Neural cell (in vitro differentiated cells): ENCODE data around the gene SPACA6. TPM values are rescaled to one million over a fixed set of nuclear protein-coding genes. Genes with fewer than 3 reads are reported as not detected.

Experiments used
- H2AFZ ChIP-seq: fragments of 200-600, 300-800 bp; sonication (generic), shearing (Covaris generic); 2 replicates; pipeline ENCODE4 v1.6.0; 2014; ENCODE audit warnings: low read depth, mild to moderate bottlenecking, antibody characterized with exemption, low read length, moderate library complexity
- H3F3A ChIP-seq: fragments of 200-600 bp; shearing (Covaris generic); 2 replicates; pipeline ENCODE4 v1.6.1; 2016; ENCODE audit warnings: mild to moderate bottlenecking, moderate library complexity, mixed read lengths, antibody characterized with exemption, low read length; ENCODE audit not compliant: insufficient read depth, poor library complexity, severe bottlenecking
- H3K27ac ChIP-seq: fragments of 200-600, 300-800 bp; sonication (generic), shearing (Covaris generic); 2 replicates; pipeline ENCODE4 v1.5.1; 2014; ENCODE audit warnings: mild to moderate bottlenecking, low read length, moderate library complexity
- H3K27me3 ChIP-seq: fragments of 300-800, 200-600 bp; sonication (generic), shearing (Covaris generic); 2 replicates; pipeline ENCODE4 v1.6.0; 2014; ENCODE audit warnings: mild to moderate bottlenecking, low read depth, low read length, moderate library complexity; ENCODE audit not compliant: insufficient read depth
- H3K36me3 ChIP-seq: fragments of 300-800, 200-600 bp; sonication (generic), shearing (Covaris generic); 2 replicates; pipeline ENCODE4 v1.5.1; 2014; ENCODE audit warnings: mild to moderate bottlenecking, antibody characterized with exemption, low read length, moderate library complexity; ENCODE audit not compliant: insufficient read depth
- H3K4me2 ChIP-seq: fragments of 300-800, 200-600 bp; sonication (generic), shearing (Covaris generic); 2 replicates; pipeline ENCODE4 v1.6.0; 2014; ENCODE audit warnings: mild to moderate bottlenecking, low read length
- H3K4me3 ChIP-seq: fragments of 300-800, 200-600 bp; sonication (generic), shearing (Covaris generic); 2 replicates; pipeline ENCODE4 v1.5.1; 2014; ENCODE audit warnings: mild to moderate bottlenecking, low read length, moderate library complexity
- H3K79me2 ChIP-seq: fragments of 200-600 bp; shearing (Covaris generic); replicated peaks from 2 replicates; pipeline ENCODE4 v1.6.0; 2014; ENCODE audit warnings: mild to moderate bottlenecking, low read length, moderate library complexity; ENCODE audit not compliant: insufficient read depth
- H3K9ac ChIP-seq: fragments of 300-800, 200-600 bp; sonication (generic), shearing (Covaris generic); 2 replicates; pipeline ENCODE4 v1.6.1; 2016; ENCODE audit warnings: mild to moderate bottlenecking, low read length, mixed read lengths
- H3K9me2 ChIP-seq: fragments of 200-600 bp; shearing (Covaris generic); 2 replicates; pipeline ENCODE4 v1.6.1; 2016; ENCODE audit warnings: mild to moderate bottlenecking, low read length, mixed read lengths; ENCODE audit not compliant: insufficient read depth
- H3K9me3 ChIP-seq: fragments of 200-600, 300-800 bp; sonication (generic), shearing (Covaris generic); 2 replicates; pipeline ENCODE4 v1.6.1; 2016; ENCODE audit warnings: mild to moderate bottlenecking, mixed run types, low read length, moderate library complexity, mixed read lengths
- H4K20me1 ChIP-seq: fragments of 200-600 bp; shearing (Covaris generic); 2 replicates; pipeline ENCODE4 v1.6.1; 2016; ENCODE audit warnings: mild to moderate bottlenecking, mixed run types; ENCODE audit not compliant: insufficient read depth
- CTCF ChIP-seq: fragments of 450-650 bp; IDR thresholded peaks from 2 replicates; pipeline ENCODE4 v1.5.1; 2014; ENCODE audit warnings: antibody characterized with exemption, mild to moderate bottlenecking, moderate library complexity; ENCODE audit not compliant: poor library complexity, severe bottlenecking
- EZH2 ChIP-seq: fragments of 200-600, 300-800 bp; shearing (Covaris generic), sonication (generic); IDR thresholded peaks from 2 replicates; pipeline ENCODE4 v1.6.1; 2014; ENCODE audit warnings: antibody characterized with exemption, low read length, borderline replicate concordance, mild to moderate bottlenecking; ENCODE audit not compliant: insufficient read depth, poor library complexity, severe bottlenecking
- RAD21 ChIP-seq: fragments of 450-650 bp; conservative IDR thresholded peaks from 2 replicates; pipeline ENCODE4 v1.6.1; 2014; ENCODE audit warnings: antibody characterized with exemption, mild to moderate bottlenecking, moderate library complexity
- REST ChIP-seq: IDR thresholded peaks from 2 replicates; pipeline ENCODE4 v1.6.1; 2012; ENCODE audit warnings: borderline replicate concordance
- SMC3 ChIP-seq: fragments of 450-650 bp; conservative IDR thresholded peaks from 2 replicates; pipeline ENCODE4 v1.6.1; 2014; ENCODE audit warnings: antibody characterized with exemption, mild to moderate bottlenecking, moderate library complexity; ENCODE audit not compliant: poor library complexity
- TAF1 ChIP-seq: IDR thresholded peaks from 2 replicates; pipeline ENCODE4 v1.6.1; 2012; ENCODE audit warnings: low read depth
- polyA plus RNA-seq: library from polyadenylated mRNA; depleted of rRNA; stranded (reverse); fragments of >200 nt; gene quantifications from 2 replicates; pipeline ENCODE4 v1.2.3, GENCODE V29; 2014
- small RNA-seq, 3 experiments: library from RNA; depleted of rRNA; stranded (forward); fragments of <200 nt; gene quantifications; one replicate each; pipeline ENCODE3, GENCODE V24; 2012

The SPACA6 gene
- polyA plus RNA-seq, 1 donor from 2014 or later = 5.2 TPM

- Histone ChIP-seq H3K4me3 (no peak overlapping the region), H3K27me3 (no peaks in the 10 kb centered on the region), H3K79me2 (no peaks in the 10 kb centered on the region), H3K4me2 (no peak overlapping the region), H3K27ac (no peak overlapping the region), H3K36me3 (no peaks in the 10 kb centered on the region), H2AFZ (no peak overlapping the region), H3K9me3 (no peaks in the 10 kb centered on the region), H3F3A (no peaks in the 10 kb centered on the region), H3K9me2 (no peaks in the 10 kb centered on the region), H3K9ac (no peak overlapping the region), H4K20me1 (no peaks in the 10 kb centered on the region)
- no peak for TF ChIP-seq EZH2
- TF ChIP-seq REST = no peak
- no peak for TF ChIP-seq CTCF
- no peak for TF ChIP-seq RAD21
- no peak for TF ChIP-seq SMC3
These were observed 61.0 kb downstream of the SPACA6 start for GRCh38 chr19:51754109-51754508.

- Histone ChIP-seq H3K36me3 (no peaks in the 10 kb centered on the region), H3K4me2 (no peak overlapping the region), H3K9me2 (no peaks in the 10 kb centered on the region), H2AFZ (no peak overlapping the region), H3K4me3 (no peak overlapping the region), H3K9me3 (no peaks in the 10 kb centered on the region), H3K79me2 (no peaks in the 10 kb centered on the region), H3F3A (no peaks in the 10 kb centered on the region), H4K20me1 (no peaks in the 10 kb centered on the region), H3K27ac (no peak overlapping the region), H3K27me3 (no peaks in the 10 kb centered on the region), H3K9ac (no peak overlapping the region)
- TF ChIP-seq CTCF (no peak), TAF1 (no peak)
These were observed 61.6 kb downstream of the SPACA6 start for GRCh38 chr19:51754770-51755169.

Small RNA genes lying within 50 kb of the gene (small RNA-seq; reads per million reads assigned to genes)
- gene AC018755.2 (0 reads per million in 3 experiments), gene MIR125A (0 reads per million in 3 experiments), gene MIR99B (0.26 to 1.9 (median 0.29) reads per million in 3 experiments), gene MIRLET7E (0 reads per million in 3 experiments)

Other genes starting within 250 kb of the SPACA6 start
- gene SIGLEC8, start 234.9 kb upstream of the SPACA6 start, polyA plus RNA-seq = not detected in 2 replicates
- gene CEACAM18, start 214.8 kb upstream of the SPACA6 start, polyA plus RNA-seq = not detected in 2 replicates
- gene SIGLEC12, start 191.5 kb upstream of the SPACA6 start, polyA plus RNA-seq = not detected in 2 replicates
- not detected in 2 replicates for gene SIGLEC6, start 161.7 kb upstream of the SPACA6 start, polyA plus RNA-seq
- 10.9 and 20.6 TPM in 2 replicates for gene ZNF175, start 122.0 kb upstream of the SPACA6 start, polyA plus RNA-seq
- gene SIGLEC5, start 62.9 kb upstream of the SPACA6 start, polyA plus RNA-seq = not detected in 2 replicates
- not detected in 2 replicates for gene SIGLEC14, start 46.5 kb upstream of the SPACA6 start, polyA plus RNA-seq
- gene HAS1, start 30.7 kb downstream of the SPACA6 start, polyA plus RNA-seq = 0.30 TPM in 1 of 2 replicates, not detected in the other
- not detected in 2 replicates for gene FPR1, start 58.5 kb downstream of the SPACA6 start, polyA plus RNA-seq
- not detected in 2 replicates for gene FPR2, start 67.8 kb downstream of the SPACA6 start, polyA plus RNA-seq
- gene FPR3, start 101.8 kb downstream of the SPACA6 start, polyA plus RNA-seq = not detected in 2 replicates
- 44.0 and 54.1 TPM in 2 replicates for gene ZNF577, start 194.6 kb downstream of the SPACA6 start, polyA plus RNA-seq
- 19.8 and 23.8 TPM in 2 replicates for gene ZNF649, start 211.7 kb downstream of the SPACA6 start, polyA plus RNA-seq
- gene ZNF613, start 234.1 kb downstream of the SPACA6 start, polyA plus RNA-seq = 9.0 and 10.9 TPM in 2 replicates